GM19351 (cell line): ENCODE measurements around the gene C10orf53.
"Not testable (repeated sequence)": the region's sequence is repeated elsewhere in the genome, so short reads cannot be mapped to it uniquely, and the experiment has no call there.

Source experiments
- ATAC-seq: cut with Tn5 transposase; IDR thresholded peaks from one replicate; pipeline ENCODE4 v1.9.1; 2021; ENCODE audit warnings: mild to moderate bottlenecking, moderate library complexity; ENCODE audit not compliant: unreplicated experiment

The C10orf53 gene

GRCh38 chr10:49686651-49687050, 7.2 kb downstream of the C10orf53 start:
- ATAC-seq: no peak

- no peak for ATAC-seq
These were observed 8.9 kb downstream of the C10orf53 start for GRCh38 chr10:49688261-49688846.

- ATAC-seq: no peak
These were observed 9.5 kb downstream of the C10orf53 start for GRCh38 chr10:49688920-49689319.

GRCh38 chr10:49689882-49690510, 10.5 kb downstream of the C10orf53 start:
- ATAC-seq: no peak

GRCh38 chr10:49690698-49691356, 11.4 kb downstream of the C10orf53 start:
- ATAC-seq: no peak

GRCh38 chr10:49691588-49691987, 12.1 kb downstream of the C10orf53 start:
- no peak for ATAC-seq

GRCh38 chr10:49694466-49694865, 15.0 kb downstream of the C10orf53 start:
- no peak for ATAC-seq

GRCh38 chr10:49696311-49696710, 16.9 kb downstream of the C10orf53 start:
- no peak for ATAC-seq

GRCh38 chr10:49698679-49699078, 19.2 kb downstream of the C10orf53 start:
- ATAC-seq: no peak

GRCh38 chr10:49700211-49700610, 20.8 kb downstream of the C10orf53 start:
- ATAC-seq: no peak

- ATAC-seq: no peak
These were observed 21.5 kb downstream of the C10orf53 start for GRCh38 chr10:49700997-49701396.

GRCh38 chr10:49707585-49707984, 28.1 kb downstream of the C10orf53 start:
- no peak for ATAC-seq

GRCh38 chr10:49709934-49710333, 30.5 kb downstream of the C10orf53 start:
- no peak for ATAC-seq

GRCh38 chr10:49710966-49711365, 31.5 kb downstream of the C10orf53 start:
- no peak for ATAC-seq

GRCh38 chr10:49711481-49711880, 32.0 kb downstream of the C10orf53 start:
- ATAC-seq: no peak

- ATAC-seq: no peak
These were observed 33.8 kb downstream of the C10orf53 start for GRCh38 chr10:49713266-49713665.

GRCh38 chr10:49715157-49715556, 35.7 kb downstream of the C10orf53 start:
- ATAC-seq: not testable (repeated sequence)

- ATAC-seq: no peak
These were observed 47.1 kb downstream of the C10orf53 start for GRCh38 chr10:49726593-49726992.

- ATAC-seq: no peak
These were observed 54.4 kb downstream of the C10orf53 start for GRCh38 chr10:49733866-49734265.

- no peak for ATAC-seq
These were observed 55.2 kb downstream of the C10orf53 start for GRCh38 chr10:49734676-49735075.

GRCh38 chr10:49735161-49735560, 55.7 kb downstream of the C10orf53 start:
- no peak for ATAC-seq

- ATAC-seq: no peak
These were observed 56.6 kb downstream of the C10orf53 start for GRCh38 chr10:49735848-49736563.
